NCI-H2107 treated with DMSO at 0.1 percent for 48 hours (cell line): ENCODE data around the gene LCE1B.
A peak's percentile ranks its signal among the peaks of the same experiment; 100 is the strongest.

Source experiments
- DNase-seq: peaks from one replicate; lab custom pipeline; 2025; ENCODE audit not compliant: unreplicated experiment; lab: John Stamatoyannopoulos, UW

The LCE1B gene

GRCh38 chr1:152811671-152812070 lies at the start of gene LCE1B:
Gene LCE1B (plus strand): TSS chr1:152811971. CDS start chr1:152812447, 476 bp downstream.
- no peak for DNase-seq

GRCh38 chr1:152768847-152769533 lies 42.8 kb upstream of the LCE1B start:
- no peak for DNase-seq

- DNase-seq = no peak
Observed at GRCh38 chr1:152770411-152770810, 41.4 kb upstream of the LCE1B start.

GRCh38 chr1:152774875-152775274 lies 36.9 kb upstream of the LCE1B start, which contains the start of gene LCE1F:
Gene LCE1F (plus strand): TSS chr1:152775140. CDS start chr1:152776372, 1,232 bp downstream.
- DNase-seq = no peak

- DNase-seq = no peak
Observed at GRCh38 chr1:152776361-152776760, 35.4 kb upstream of the LCE1B start.

- no peak for DNase-seq
Observed at GRCh38 chr1:152777510-152778137, 34.1 kb upstream of the LCE1B start.

- no peak for DNase-seq
Observed at GRCh38 chr1:152783095-152783494, 28.7 kb upstream of the LCE1B start.

- DNase-seq = no peak
Observed at GRCh38 chr1:152786077-152786476, 25.7 kb upstream of the LCE1B start, which contains the start of gene LCE1E. Gene LCE1E (plus strand): TSS chr1:152786257. CDS start chr1:152787300, 1,043 bp downstream.

GRCh38 chr1:152795686-152796085 lies 16.1 kb upstream of the LCE1B start:
- no peak for DNase-seq

- DNase-seq = no peak
Observed at GRCh38 chr1:152796421-152796820, 15.3 kb upstream of the LCE1B start, which contains the start of gene LCE1D. Gene LCE1D (plus strand): TSS chr1:152796721. CDS start chr1:152797795, 1,074 bp downstream.

GRCh38 chr1:152801333-152801732 lies 10.4 kb upstream of the LCE1B start:
- DNase-seq = no peak

- DNase-seq = no peak
Observed at GRCh38 chr1:152806576-152806975, 5.2 kb upstream of the LCE1B start, which contains the start of gene LCE1C. Gene LCE1C (minus strand): TSS chr1:152806651. CDS start chr1:152805478, 1,173 bp downstream.

- no peak for DNase-seq
Observed at GRCh38 chr1:152811050-152811449, 721 bp upstream of the LCE1B start.

GRCh38 chr1:152817309-152817708 lies 5.5 kb downstream of the LCE1B start:
- DNase-seq = no peak

GRCh38 chr1:152823294-152823693 lies 11.5 kb downstream of the LCE1B start:
- DNase-seq = peak; percentile 9

GRCh38 chr1:152824964-152825363 lies 13.2 kb downstream of the LCE1B start:
- DNase-seq = no peak

- no peak for DNase-seq
Observed at GRCh38 chr1:152827173-152827572, 15.4 kb downstream of the LCE1B start, which contains the start of gene LCE1A. Gene LCE1A (plus strand): TSS chr1:152827473. CDS start chr1:152827473, 0 bp downstream.

GRCh38 chr1:152836870-152837269 lies 25.1 kb downstream of the LCE1B start:
- DNase-seq = no peak

GRCh38 chr1:152842556-152842955 lies 30.8 kb downstream of the LCE1B start, which contains the start of gene LCE6A:
Gene LCE6A (plus strand): TSS chr1:152842856. CDS start chr1:152843521, 665 bp downstream.
- DNase-seq = no peak

GRCh38 chr1:152855661-152856060 lies 43.9 kb downstream of the LCE1B start:
- no peak for DNase-seq

- DNase-seq = no peak
Observed at GRCh38 chr1:152858062-152858461, 46.3 kb downstream of the LCE1B start.

GRCh38 chr1:152859696-152860095 lies 47.9 kb downstream of the LCE1B start, which contains the start of gene LCE7A:
Gene LCE7A (plus strand): TSS chr1:152859996. CDS start chr1:152860698, 702 bp downstream.
- no peak for DNase-seq
